Activated CD8-positive, alpha-beta memory T cell treated with anti-CD3 and anti-CD28 coated beads, Interleukin-2, amount 50 U/mL, for 48 hours (primary cell): Measurements from ENCODE around the gene EPB41L4A.

ENCODE experiments used
- DNase-seq: peaks from one replicate; pipeline ENCODE4 v3.0.0-alpha.2; 2020

EPB41L4A gene

DNA sequence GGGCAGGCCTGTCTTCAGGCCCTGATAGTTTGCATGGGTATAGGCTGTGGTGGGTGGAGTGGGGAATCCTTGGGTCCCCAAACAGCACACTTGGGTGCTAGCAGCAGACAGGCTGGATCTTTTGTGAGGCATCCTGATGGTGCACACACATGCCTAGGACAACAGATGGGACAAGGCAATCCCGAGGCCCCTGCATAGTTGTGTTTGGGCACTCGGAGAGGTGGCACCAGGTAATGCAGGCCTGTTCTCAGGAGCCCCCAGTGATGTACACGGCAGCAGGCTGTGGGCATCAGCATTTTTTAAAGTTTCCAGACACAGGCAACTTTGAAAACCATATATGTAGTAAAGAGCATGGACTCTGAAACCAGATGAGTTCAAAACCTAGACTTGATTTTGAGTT is 65.4 kb downstream of the EPB41L4A start:
- no peak for DNase-seq

DNA sequence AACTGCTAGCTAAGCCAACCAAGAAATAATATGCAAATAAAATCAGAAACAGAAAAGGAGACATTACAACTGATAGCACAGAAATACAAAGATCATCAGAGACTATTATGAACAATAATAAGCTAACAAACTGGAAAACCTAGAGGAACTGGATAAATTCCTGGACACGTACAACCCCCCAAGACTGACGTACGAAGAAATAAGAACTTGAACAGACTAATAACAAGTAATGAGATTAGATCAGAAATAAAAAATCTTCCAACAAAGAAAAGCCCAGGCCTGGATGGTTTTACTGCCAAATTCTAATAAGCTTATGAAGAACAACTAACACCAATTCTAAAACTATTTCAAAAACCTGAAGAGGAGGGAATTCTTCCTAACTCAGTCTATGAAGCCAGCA is 67.9 kb downstream of the EPB41L4A start:
- no peak for DNase-seq

DNA sequence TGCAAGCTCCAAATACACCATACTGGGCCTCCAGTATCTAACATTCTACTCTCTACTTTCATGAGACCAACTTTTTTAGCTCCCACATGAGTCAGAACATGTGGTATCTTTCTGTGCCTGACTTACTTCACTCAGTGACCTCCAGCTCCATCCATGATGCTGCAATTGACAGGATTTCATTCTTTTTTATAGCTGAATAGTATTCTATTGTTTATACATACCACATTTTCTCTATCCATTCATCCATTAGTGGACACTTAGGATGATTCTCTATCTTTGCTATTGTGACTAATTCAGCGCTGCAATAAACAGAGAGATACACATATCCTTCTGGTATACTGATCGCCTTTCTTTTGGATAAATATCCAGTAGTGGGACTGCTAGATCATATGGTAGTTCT is 68.5 kb downstream of the EPB41L4A start:
- DNase-seq = no peak

DNA sequence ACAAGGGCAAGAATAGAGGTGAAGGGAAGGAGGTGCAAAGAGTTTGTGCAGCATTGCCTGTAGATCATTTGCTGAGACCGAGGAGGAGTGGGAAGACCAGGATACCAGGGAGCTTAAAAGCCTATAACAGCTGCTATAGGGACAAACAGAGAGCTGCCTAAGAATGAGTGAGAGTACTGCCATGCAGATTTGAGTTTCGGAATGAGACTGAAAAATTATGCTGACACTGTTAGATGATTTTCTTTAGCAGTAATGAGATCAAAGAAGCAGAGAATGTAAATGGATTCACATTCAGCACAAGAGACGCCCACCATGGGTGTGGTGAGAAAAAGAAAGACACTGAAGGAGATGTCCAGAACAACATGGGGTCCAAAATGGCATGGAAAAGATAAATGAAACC is 69.7 kb downstream of the EPB41L4A start:
- no peak for DNase-seq

DNA sequence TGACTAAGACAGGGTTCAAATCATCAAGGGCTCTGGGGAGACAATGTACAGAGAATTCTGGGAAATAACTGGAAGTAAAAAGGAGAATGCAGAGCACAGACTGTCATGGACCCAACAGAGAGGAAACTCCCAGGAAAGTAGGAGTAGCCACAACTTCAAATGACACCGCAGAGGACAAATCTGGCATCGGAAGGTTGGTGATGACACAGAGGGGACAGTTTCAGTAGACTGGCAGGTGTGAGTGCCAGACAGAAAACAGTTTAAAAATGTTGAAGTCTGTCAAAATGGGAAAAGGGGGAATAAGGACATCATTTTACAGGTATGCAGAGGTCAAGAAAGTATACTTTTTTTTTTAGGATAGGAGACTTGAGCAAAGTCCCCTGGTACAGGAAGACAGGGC is 70.2 kb downstream of the EPB41L4A start:
- DNase-seq = no peak

DNA sequence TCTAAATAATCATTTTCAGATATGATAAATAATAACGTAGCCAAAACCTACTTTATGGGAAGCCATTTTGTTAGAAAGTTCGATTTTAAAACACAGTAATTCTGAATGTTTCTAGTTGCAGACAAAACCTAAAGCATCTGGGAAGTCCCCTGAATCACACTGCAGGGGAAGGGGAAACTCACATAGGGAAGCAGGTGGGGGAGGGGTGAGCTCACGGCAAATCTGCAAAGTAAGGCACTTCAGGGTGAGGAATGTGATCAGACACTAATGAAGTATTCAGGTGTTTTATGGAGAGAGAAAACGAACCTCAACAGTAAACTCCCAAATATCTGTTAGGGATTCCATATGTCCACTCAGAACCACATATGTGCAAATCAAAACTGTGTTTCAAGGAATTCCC is 70.7 kb downstream of the EPB41L4A start:
- no peak for DNase-seq

DNA sequence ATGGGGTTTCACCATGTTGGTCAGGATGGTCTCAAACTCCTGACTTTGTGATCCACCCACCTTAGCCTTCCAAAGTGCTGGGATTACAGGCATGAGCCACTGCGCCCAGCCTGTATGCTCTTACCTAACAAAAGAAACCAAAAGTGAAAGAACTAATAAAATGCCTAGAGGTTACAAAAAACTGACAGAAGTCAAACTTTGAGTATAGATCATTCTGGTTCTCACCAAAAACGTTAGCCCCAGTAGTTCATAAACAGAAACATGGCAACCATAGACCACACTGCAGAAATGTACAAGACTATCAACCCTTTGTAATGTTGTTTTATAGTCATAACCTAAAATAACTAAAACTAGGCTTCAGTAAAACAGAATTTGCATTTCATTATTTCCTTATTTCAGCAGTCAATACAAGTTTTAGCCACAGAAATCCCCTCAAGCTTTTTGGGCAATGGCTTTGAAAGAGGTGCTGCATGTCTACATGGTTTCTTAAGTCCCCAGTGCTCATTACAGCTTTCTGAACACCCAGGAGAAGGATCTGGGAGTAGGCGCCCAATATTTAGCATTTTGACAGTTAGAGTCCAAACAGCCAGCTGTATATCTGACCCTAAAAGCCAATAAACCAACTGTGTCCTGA is 72.5 kb downstream of the EPB41L4A start:
- no peak for DNase-seq

DNA sequence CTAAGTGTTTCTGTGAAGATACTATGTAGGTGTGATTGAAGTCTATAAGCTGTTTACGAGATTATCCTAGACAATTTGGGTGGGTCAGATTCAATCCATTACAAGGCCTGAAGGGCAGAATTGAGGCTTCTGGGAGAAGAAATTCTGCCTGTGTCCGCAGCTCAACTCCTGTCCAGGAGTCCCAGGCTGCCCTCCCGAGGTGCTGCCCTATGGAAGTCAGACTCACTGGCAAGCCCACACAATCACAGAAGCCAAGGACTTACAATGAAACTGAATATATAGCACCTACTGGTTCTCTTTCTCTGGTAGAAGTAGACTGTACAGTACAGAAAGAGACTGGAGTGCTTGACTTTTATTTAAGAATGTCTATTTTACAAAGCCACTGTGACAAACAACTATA is 74.5 kb downstream of the EPB41L4A start:
- no peak for DNase-seq

DNA sequence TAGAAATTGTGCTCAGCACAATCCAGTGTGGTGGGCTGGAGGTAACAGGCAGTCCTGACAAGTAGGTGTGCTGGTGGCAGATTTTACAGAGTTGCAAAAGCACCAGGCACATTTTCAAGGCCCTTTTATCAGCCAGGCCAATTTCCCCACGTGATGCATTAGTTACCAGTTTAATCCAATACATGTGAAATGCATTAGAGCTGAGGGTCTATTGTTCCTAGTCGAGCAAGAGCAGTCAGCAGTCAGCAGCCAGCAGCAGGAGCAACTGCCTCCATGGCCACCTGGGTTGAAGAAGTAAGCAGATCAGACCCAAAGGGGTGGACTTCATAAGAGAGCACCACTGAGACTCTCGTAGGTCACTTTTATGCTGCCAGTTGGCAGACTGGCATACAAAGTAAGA is 76.7 kb downstream of the EPB41L4A start:
- no peak for DNase-seq

DNA sequence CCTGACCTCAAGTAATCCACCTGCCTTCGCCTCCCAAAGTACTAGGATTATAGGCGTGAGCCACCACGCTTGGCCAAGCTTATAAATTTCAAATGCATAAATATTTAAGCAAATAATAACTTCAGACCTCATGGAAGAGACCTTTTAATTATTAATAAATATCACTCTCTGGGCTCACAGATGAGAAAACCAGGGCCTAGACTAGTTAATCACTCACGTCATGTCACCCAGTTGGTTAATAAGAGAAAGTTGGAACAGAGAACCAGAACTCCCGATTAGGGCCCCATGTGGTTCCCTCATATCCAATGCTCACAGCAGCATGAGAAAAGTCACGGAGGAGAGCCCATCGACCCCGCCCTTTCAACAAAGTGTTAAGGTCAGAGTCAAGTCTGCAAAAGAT is 79.3 kb downstream of the EPB41L4A start:
- no peak for DNase-seq

DNA sequence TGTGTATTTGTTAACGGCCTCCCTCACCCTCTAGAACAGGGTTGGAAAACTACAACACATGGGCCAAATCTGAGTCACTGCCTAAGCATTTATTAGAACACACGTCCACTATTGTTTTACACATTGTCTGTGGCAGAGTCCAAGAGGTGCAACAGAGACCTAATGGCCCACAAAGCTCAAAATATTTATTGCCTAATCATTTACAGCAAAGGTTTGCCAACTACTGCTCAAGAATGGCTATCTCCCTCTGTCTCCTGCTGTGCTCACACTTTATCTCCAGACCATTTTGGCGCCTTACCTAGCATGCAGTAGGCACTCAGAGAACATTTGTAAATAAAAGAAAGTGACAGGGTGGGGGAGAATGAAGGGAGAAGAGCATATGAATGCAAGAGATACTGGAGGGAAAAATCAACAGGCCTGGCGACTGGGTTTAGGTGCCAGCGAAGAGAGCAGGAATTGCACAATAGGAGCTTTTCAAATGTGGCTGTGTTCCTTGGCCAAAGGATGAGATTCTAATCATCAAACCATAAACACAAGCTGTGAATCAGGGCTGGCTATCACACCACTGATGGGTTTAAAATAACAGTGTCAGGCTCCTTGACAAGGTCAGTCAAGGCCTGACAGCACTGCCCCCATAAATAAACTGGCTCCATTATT is 80.3 kb downstream of the EPB41L4A start:
- no peak for DNase-seq

DNA sequence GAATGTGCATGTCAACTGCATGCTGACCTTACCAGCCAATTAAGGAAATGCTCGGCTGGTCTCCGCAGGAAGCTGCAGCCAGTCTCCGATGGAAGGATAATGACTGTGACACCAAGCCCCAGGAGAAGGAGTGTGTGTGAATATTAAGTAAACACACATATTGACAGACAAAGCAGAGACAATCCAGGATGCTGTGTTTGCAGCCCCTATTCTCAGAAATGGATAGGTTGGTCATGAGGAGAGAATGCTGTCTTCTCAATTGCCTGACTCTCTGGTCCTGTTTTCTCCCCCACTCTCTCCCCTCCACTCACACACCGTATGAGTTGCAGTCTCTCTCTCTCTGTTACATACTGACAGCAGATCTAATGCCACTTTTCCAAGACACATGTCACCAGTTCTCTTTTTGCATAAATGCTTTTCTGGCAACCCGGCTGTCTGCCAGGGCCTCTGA is 85.7 kb downstream of the EPB41L4A start:
- DNase-seq = no peak

DNA sequence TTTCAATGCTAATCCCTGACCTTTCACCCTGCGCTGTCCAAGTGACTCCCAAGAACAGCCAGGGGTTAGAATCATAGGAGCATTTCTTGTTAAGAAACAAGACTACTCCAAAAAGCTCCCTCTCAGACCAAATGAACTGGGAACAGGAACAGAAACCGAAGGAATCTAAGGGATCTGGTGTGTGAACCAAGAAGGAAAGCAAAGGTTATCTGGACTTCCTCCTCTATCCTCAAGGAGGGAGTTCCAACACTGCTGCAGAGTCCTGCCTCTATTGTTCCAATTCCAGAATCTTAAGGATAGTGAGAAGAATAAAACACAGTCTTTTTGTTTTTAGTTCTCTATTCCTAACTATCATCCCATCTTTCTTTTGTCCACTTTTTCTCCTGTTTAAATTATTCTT is 87.2 kb downstream of the EPB41L4A start:
- no peak for DNase-seq

DNA sequence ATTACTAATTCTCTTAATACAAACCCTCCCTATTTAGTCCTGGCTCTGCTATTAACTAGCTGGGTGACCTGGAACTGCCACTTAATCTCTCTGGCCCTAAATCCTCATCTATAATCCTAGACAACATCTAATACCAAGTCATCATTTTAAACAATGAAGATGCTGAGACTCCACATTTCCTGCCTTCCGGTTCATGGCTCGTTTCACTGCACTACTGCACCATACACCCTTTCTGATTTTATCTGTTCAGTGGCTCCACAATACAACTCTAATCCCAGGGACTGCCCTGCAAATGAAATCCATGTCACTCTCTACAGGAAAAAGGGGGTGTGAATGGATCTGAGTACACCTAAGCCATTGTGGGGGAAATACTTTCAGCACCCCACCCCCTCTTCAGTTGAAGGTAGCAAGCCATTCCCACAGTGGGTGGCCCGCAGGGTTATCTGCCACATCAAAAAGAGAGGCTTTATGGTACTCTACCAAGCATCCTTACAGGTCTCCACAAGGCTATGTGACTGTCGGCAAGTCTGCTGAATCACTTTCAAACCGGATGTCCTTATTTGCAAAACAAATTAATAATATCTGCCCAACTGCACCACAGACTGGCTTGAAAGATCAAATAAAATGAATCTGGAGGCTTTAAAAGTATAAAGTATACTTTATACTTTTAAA is 89.5 kb downstream of the EPB41L4A start:
- DNase-seq = no peak

DNA sequence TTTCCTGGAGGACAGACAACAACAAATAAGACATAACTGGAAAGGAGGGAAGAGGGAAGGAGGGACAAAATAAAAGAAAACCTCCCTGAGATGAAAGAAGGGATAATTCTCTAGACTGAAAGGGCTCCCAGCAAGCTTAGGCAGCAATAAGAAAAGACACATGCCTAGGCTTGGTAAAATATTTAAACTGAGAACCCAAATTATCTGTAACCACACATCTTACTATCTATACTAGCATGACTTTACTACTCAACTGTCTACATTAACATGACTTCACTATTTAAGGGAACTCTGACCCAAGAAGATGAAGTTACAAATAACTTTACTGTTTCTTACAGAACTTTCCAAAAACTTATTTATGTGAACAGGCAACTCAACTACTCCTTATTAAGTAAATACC is 95.9 kb downstream of the EPB41L4A start:
- no peak for DNase-seq

DNA sequence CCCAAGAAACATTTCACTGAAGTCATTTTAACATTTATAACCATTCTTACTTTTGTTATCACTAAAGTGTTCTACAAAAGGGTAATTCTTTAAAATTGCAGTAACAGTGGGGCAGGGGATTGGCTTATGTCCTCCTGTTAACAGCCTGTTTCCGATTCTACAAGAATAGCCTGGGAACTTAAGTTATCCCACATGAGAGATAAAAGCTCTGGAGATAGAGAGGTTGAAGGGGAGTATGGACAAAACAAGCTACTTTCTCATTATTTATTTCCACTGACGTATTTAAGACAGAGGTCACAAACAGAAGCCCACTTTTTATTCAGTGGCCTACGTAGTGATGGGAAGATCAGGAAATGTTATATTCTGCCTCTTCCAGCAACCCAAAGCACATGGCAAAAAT is 98.7 kb downstream of the EPB41L4A start:
- no peak for DNase-seq

DNA sequence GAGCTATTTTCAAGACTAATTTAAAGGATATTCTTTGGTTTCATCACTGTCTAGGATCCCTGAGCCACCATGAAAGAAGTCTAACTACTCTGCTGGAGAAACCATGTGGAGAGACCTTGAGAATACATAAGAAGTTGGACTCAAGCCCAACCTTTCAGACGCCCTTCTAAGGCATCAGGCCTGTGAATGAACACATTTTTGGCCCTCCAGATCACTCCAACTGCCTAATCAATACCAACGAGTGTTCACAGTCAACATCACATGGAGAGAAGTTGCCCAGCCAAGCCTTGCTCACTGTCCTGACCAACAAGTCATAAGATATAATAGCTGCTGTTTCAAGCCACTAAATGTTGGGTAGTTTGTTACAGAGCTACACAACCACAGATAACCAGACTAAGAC is 100.7 kb downstream of the EPB41L4A start:
- no peak for DNase-seq

DNA sequence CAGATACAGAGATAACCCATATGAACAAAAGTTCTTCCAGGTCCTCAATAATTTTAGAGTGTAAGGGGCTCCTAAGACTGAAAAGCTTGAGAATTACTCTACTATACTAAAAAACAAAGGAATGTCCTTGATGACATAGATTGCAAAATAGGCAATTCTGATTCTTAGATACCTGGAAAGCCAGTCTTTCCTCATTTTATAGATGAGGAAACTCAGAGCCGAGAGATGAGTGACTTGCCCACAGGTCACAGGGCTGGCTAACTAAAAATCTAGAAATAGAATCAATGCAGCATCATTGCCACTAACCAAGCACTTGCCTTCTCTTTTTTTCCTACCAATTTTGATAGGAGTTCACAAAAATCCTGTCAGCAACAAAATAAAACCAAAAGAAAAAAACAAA is 101.2 kb downstream of the EPB41L4A start:
- no peak for DNase-seq

DNA sequence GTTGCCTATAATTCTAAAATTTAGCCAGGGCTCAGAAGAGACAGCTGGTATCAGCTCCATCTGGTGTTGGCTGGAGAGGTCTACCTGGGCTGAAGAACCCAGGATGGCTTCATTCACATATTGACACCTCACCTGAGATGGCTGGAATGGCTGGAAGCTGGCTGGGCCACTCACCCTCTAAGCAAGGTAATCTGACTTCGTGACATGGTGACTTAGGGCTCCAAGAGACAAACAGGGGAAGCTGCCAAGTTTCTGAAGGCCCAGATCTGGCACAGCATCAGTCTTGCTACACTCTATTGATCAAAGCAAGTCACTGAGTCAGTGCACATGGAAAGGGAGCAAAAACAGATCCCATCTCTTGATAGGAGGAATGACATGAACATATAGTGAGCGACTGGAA is 102.3 kb downstream of the EPB41L4A start:
- no peak for DNase-seq

DNA sequence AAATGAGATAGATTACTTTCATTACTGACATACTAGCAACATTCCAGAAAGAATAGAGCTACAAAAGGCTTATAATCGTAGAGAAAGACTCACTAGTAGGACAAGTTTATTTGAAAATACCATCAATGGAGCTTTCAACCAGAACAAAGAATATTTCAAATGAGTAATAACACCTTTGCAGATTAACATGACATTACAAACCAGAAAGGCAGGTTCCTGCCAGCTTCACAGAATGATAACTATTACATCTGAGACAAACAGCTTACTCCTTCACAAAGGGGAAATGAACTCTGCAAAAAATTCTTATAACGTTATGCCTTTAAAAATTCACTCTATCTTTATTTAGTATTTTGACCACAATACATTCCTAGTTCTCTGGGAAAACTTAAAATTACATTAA is 103.1 kb downstream of the EPB41L4A start:
- DNase-seq = no peak

DNA sequence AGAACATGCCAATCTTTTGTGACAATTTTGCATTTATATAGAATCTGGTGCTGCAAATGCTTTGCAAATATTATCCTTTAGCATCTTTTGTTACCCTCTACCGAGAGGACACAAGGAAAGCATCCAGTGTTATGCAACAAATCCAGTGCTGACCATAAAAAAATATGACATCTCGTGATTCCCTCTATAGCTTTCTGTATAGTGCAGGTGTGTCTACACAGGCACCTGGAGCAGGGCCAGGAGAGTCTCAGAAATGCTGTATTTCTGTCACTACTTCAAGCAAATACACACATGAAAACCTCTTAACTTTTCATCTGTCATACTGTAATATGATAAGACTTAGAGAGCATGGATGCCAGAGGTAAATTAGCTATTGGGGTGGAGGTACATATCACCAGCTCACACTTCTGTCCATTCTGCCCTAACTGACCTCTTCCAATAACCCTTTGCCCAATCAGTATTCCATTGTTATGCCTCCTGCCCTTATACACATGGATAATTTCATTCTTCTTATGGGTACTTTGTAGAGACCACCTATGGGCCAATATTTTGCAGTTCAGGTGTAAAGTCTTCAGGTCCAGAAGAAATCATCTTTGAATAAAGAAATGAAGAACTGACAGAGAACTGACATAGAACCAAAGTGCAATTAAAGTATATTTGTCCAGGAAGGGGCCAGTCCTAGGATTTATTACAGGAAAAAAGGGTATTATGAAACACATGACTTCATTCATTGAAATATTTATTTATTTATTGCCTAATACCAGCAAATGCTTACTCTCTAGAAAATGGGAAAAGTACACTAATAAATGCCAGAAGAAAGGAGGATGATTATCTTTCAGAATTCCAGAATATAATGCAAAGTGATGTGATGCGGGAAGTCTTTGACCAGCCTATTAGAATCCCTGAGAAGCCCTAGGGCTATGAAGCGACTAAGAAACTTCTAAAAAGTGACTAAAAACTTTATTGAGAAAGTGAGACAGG is 106.5 kb downstream of the EPB41L4A start:
- no peak for DNase-seq

DNA sequence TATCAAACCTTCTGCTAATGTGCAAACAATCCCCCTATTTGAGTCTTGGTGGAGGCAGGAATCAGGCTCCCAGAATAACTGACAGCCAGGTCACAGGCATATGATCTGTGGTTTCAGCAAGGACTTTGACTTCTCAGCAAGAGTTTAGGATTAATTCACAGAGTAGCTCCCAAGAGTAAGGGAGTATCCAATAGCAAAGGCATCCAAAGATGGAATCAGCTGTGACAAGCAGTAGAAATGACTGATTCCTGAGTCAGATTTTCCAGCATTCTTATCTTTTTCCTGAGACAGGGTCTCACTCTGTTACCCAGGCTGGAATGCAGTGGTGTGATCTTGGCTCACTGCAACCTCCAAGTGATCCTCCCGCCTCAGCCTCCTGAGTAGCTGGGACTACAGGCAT is 108.3 kb downstream of the EPB41L4A start:
- no peak for DNase-seq

DNA sequence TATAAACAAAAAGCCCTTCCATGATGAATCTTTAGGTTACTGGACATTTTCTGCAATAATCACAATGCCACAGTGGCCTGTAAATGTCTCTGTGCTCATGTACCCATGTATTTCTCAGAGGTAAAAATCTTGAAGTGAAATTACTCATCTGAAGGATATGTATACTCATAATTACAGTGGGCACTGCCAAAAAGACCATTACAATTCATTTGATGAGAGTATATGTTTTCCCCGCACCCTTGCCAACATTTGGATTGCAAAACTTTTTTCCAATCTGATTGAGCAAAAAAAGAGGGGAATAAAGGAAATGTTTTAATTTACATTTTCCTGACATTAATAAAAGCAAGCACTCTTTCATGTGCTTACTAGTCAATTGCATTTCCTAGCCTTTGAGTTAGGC is 110.5 kb downstream of the EPB41L4A start:
- DNase-seq = no peak
